Endodermal cell (in vitro differentiated cells): ENCODE measurements around the gene ARL2BP. TPM values are rescaled to one million over a fixed set of nuclear protein-coding genes. Genes with fewer than 3 reads are reported as not detected.

Source experiments
- DNase-seq: peaks from one replicate; pipeline ENCODE4 v3.0.0-alpha.2; 2017
- H3K27ac ChIP-seq: 2 replicates; pipeline ENCODE4 v1.5.1; 2013; ENCODE audit warnings: mild to moderate bottlenecking, low read depth, low read length, moderate library complexity
- H3K27me3 ChIP-seq: 2 replicates; pipeline ENCODE4 v1.6.1; 2013; ENCODE audit warnings: mild to moderate bottlenecking, low read length, moderate library complexity; ENCODE audit not compliant: insufficient read depth, control insufficient read depth, poor library complexity, severe bottlenecking
- H3K36me3 ChIP-seq: 2 replicates; pipeline ENCODE4 v1.7.0; 2013; ENCODE audit warnings: mild to moderate bottlenecking, low read length, moderate library complexity; ENCODE audit not compliant: control insufficient read depth, insufficient read depth
- H3K4me1 ChIP-seq: one replicate; pipeline ENCODE4 v1.7.0; 2013; ENCODE audit warnings: low read length; ENCODE audit not compliant: control insufficient read depth, insufficient read depth
- H3K4me3 ChIP-seq: 2 replicates; pipeline ENCODE4 v1.5.1; 2013; ENCODE audit warnings: mild to moderate bottlenecking, low read length, moderate library complexity
- H3K9ac ChIP-seq: 2 replicates; pipeline ENCODE4 v1.6.1; 2013; ENCODE audit warnings: mild to moderate bottlenecking, low read length, moderate library complexity; ENCODE audit not compliant: poor library complexity, severe bottlenecking; ENCODE audit errors: extremely low read depth
- H3K9me3 ChIP-seq: 2 replicates; pipeline ENCODE4 v1.6.1; 2013; ENCODE audit warnings: mild to moderate bottlenecking, low read length, moderate library complexity; ENCODE audit not compliant: control insufficient read depth
- H3K27ac Mint-ChIP-seq: 2 replicates; pipeline ENCODE4 v1.8.0; 2020; ENCODE audit warnings: mixed read lengths
- H3K27me3 Mint-ChIP-seq: 2 replicates; pipeline ENCODE4 v1.8.0; 2021; ENCODE audit warnings: mild to moderate bottlenecking, mixed read lengths; ENCODE audit not compliant: insufficient read depth
- H3K36me3 Mint-ChIP-seq: 2 replicates; pipeline ENCODE4 v1.8.0; 2020; ENCODE audit warnings: low read depth, mixed read lengths
- H3K4me1 Mint-ChIP-seq: 2 replicates; pipeline ENCODE4 v1.8.0; 2020; ENCODE audit warnings: mixed read lengths
- H3K4me3 Mint-ChIP-seq: 2 replicates; pipeline ENCODE4 v1.8.0; 2020; ENCODE audit warnings: mild to moderate bottlenecking, moderate library complexity, mixed read lengths
- H3K9me3 Mint-ChIP-seq: 2 replicates; pipeline ENCODE4 v1.8.0; 2020; ENCODE audit warnings: mild to moderate bottlenecking, mixed read lengths
- WGBS, 2 experiments: methylation state at CpG; one replicate each; pipeline versions ENCODE4 v1.1.5 to v1.1.7; 2013; ENCODE audit warnings: missing lambda C conversion rate in 2 of 2, mixed read lengths in 1 of 2; ENCODE audit not compliant: insufficient coverage in 1 of 2, insufficient read length in 1 of 2; 5-methylcytosine and 5-hydroxymethylcytosine counted together
- total RNA-seq, 2 donors: library from RNA; stranded (reverse); fragmentation: NEBNext Ultra II Directional in 1 of 2; extraction: Animal tissue kit (Norgen Biotek cat#: 25700) in 1 of 2; gene quantifications; 2 replicates in 1 of 2; 3 replicates in 1 of 2; pipeline ENCODE4 v1.2.1, GENCODE V29; 2021
- TF ChIP-seq, protein P1 (sequence below): fragments of 200-600 bp; sonication (generic); conservative IDR thresholded peaks from 2 replicates; pipeline ENCODE4 v1.5.0; 2021; ENCODE audit warnings: antibody characterized with exemption, mild to moderate bottlenecking

ARL2BP gene
- total RNA-seq, 2 donors from 2014 or later, result 22.6 to 31.3 TPM

DNA sequence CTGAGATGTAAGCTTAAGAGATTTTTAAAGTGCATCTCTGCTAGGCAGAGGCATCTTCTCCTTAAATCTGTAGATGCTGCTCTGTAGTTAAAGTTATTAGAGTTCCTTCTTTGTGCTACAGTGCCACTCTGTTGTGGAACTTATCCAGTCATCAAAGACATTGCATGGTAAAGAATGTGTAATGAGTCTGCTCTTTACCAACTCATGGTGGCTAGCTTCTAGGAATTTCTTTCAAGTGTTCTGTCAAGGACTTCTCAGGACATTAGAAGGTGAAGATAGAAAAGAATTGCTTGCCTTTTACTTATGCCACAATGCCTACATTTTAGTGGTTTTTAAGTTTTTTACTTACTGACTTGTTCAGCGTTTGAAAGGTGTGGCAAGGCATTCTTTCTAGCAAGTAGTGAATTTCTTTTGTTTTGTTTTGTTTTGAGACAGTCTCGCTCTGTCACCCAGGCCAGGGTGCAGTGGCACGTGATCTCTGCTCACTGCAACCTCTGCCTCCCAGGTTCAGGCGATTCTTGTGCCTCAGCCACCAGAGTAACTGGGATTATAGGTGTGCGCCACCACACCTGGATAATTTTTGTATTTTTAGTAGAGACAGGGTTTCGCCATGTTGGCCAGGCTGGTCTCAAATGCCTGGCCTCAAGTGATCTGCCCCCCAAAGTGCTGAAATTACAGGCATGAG lies 20.3 kb upstream of the ARL2BP start:
- Mint-ChIP-seq H3K36me3 (peaks cover 76% of the 10 kb centered on the region), H3K27ac (no peak overlapping the region), H3K4me1 (no peaks in the 10 kb centered on the region), H3K27me3 (no peaks in the 10 kb centered on the region), H3K9me3 (no peaks in the 10 kb centered on the region), H3K4me3 (no peak overlapping the region)
- Histone ChIP-seq H3K9me3 (no peaks in the 10 kb centered on the region), H3K4me1 (no peaks in the 10 kb centered on the region), H3K9ac (no peak overlapping the region), H3K27ac (no peak overlapping the region), H3K27me3 (no peaks in the 10 kb centered on the region), H3K36me3 (peaks cover 90% of the 10 kb centered on the region), H3K4me3 (no peak overlapping the region)
- DNase-seq, result no peak
- 89 to 96% methylated on average over 6 of the region's 6 CpGs for WGBS, 2 experiments
- TF ChIP-seq, protein P1, sequence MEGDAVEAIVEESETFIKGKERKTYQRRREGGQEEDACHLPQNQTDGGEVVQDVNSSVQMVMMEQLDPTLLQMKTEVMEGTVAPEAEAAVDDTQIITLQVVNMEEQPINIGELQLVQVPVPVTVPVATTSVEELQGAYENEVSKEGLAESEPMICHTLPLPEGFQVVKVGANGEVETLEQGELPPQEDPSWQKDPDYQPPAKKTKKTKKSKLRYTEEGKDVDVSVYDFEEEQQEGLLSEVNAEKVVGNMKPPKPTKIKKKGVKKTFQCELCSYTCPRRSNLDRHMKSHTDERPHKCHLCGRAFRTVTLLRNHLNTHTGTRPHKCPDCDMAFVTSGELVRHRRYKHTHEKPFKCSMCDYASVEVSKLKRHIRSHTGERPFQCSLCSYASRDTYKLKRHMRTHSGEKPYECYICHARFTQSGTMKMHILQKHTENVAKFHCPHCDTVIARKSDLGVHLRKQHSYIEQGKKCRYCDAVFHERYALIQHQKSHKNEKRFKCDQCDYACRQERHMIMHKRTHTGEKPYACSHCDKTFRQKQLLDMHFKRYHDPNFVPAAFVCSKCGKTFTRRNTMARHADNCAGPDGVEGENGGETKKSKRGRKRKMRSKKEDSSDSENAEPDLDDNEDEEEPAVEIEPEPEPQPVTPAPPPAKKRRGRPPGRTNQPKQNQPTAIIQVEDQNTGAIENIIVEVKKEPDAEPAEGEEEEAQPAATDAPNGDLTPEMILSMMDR, result no peak

DNA sequence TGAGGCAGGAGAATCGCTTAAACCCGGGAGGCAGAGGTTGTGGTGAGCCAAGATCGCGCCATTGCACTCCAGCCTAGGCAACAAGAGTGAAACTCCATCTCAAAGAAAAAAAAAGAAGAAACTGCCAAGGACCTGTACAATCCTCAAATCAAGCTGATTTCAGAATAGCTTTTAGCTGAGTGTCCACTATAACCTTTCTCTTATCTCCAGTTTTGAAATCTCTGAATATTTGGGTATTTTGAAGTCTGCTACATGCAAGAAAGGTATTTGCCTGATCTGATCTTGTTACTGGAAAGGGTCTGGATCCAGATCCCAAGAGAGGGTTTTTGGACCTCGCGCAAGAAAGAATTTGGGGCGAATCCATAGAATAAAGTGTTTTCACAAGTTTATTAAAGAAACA lies 19.1 kb upstream of the ARL2BP start:
- Mint-ChIP-seq H3K9me3 (no peaks in the 10 kb centered on the region), H3K4me3 (no peak overlapping the region), H3K27me3 (no peaks in the 10 kb centered on the region), H3K27ac (no peak overlapping the region), H3K4me1 (no peaks in the 10 kb centered on the region), H3K36me3 (peaks cover 75% of the 10 kb centered on the region)
- 96% methylated on average over 3 to 7 of the region's 7 CpGs for WGBS, 2 experiments
- Histone ChIP-seq H3K4me1 (no peaks in the 10 kb centered on the region), H3K9me3 (no peaks in the 10 kb centered on the region), H3K27ac (no peak overlapping the region), H3K9ac (no peak overlapping the region), H3K4me3 (no peak overlapping the region), H3K27me3 (no peaks in the 10 kb centered on the region), H3K36me3 (peaks cover 88% of the 10 kb centered on the region)
- no peak for DNase-seq
- TF ChIP-seq, protein P1, result no peak

DNA sequence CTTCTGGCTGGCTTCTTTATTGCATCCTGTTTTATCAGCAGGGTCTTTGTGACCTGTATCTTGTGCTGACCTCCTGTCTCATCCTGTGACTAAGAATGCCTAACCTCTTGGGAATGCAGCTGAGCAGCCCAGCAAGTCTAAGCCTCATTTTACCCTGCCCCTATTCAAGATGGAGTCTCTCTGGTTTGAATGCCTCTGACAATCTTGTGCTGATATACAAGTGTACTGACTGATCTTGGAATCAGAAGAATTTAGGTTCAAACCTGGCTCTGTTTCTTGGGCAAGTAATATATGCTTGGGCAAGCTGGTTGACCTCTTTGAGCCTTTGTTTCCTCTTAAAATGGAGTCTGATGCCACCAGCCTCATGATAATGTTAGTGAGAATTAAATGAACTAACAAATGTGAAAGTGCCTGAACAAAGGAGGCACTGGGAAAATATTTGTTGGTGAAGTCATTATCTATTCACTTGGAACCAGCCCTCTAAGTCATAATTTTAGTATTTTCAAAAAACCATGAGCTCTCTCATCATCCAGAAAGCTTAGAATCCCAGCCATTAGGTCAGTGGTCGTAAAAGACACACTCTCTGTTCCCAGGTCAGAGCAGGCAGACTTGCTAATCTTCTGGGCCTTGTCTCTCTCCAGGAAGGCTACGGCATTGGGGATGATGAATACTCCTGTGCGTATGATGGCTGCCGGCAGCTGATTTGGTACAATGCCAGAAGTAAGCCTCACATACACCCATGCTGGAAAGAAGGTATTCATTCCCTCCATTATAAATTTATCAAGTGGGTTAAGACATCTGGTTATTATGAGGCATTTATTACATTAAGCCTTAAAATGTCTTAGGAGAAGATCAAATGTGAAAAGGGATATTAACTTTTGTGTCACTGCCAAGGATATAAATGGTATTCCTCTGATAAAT lies 18.1 kb upstream of the ARL2BP start:
- DNase-seq, result no peak
- Histone ChIP-seq H3K4me3 (no peak overlapping the region), H3K9ac (no peak overlapping the region), H3K36me3 (peaks cover 88% of the 10 kb centered on the region), H3K27ac (no peak overlapping the region), H3K9me3 (no peaks in the 10 kb centered on the region), H3K27me3 (no peaks in the 10 kb centered on the region), H3K4me1 (no peaks in the 10 kb centered on the region)
- Mint-ChIP-seq H3K36me3 (peaks cover 78% of the 10 kb centered on the region), H3K4me3 (no peak overlapping the region), H3K27ac (no peak overlapping the region), H3K27me3 (no peaks in the 10 kb centered on the region), H3K4me1 (no peaks in the 10 kb centered on the region), H3K9me3 (no peaks in the 10 kb centered on the region)
- TF ChIP-seq, protein P1, result no peak
- 94 to 100% methylated on average over 3 to 4 of the region's 4 CpGs for WGBS, 2 experiments
